ENCODE measurements around the gene PPP4C.

DNA sequence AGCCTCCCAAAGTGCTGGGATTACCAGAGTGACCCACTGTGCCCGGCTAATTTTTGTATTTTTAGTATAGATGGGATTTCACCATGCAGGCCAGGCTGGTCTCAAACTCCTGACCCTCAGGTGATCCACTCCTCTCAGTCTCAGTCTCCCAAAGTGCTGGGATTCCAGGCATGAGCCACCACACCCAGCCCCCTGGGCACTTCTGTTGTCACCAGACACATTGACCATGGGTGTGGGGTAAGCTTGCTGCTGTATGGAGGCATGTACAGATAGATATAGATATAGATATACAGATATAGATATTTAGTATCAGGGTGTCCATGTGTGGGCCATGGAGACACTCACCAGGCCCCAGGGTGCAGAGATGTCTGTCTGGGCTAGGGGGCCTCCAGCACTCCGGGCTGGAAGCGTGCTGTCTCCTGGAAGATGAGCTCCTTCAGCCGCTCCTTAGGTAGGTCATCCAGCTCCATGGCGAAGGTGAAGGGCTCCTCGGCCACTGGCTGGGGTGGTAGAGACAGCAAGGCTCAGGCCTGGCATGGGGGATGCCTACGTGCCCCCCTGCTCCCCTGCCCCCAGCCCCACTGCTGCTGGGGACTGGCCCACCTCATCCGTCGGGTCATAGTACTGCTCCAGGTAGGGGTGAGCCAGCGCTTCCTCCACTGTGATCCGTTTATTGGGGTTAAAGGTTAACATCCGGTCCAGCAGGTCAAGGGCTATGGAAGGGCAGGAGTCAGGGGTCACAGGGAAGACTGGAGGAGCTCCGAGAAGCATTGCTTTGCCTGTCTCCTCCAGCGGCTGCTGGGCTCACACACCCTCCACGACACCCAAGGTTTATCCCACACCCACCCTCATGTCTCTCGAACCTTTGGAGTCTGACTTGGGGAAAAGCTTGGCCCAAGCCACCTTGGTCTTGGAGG is 40.8 kb downstream of the PPP4C start:
- TF ChIP-seq CTCF (IDR thresholded peaks at IDR 0.05) (no peak), POLR2A (IDR thresholded peaks at IDR 0.05) (no peak)
